Spinal cord (tissue), 10 donors: ENCODE results near the gene HOXA1. TPM values are rescaled to one million over a fixed set of nuclear protein-coding genes. Genes with fewer than 3 reads are reported as not detected.
"Not testable (repeated sequence)": the region's sequence is repeated elsewhere in the genome, so short reads cannot be mapped to it uniquely, and the experiment has no call there.

Source experiments
- DNase-seq, 6 donors: peaks; one replicate each; pipeline versions ENCODE4 v3.0.0 to v3.0.0-alpha.2; 2013 to 2015; ENCODE audit warnings: low spot score in 6 of 6, low read depth in 4 of 6
- H3K27ac ChIP-seq: one replicate; pipeline ENCODE4 v1.5.1; 2013; ENCODE audit warnings: low read depth, low read length, control low read depth
- H3K27me3 ChIP-seq: one replicate; pipeline ENCODE4 v1.6.1; 2013; ENCODE audit warnings: low read length; ENCODE audit not compliant: control insufficient read depth, insufficient read depth
- H3K36me3 ChIP-seq: one replicate; pipeline ENCODE4 v1.6.1; 2013; ENCODE audit warnings: low read length; ENCODE audit not compliant: control insufficient read depth, insufficient read depth
- H3K4me1 ChIP-seq: one replicate; pipeline ENCODE4 v1.6.1; 2013; ENCODE audit warnings: low read length; ENCODE audit not compliant: control insufficient read depth, insufficient read depth
- H3K4me3 ChIP-seq: one replicate; pipeline ENCODE4 v1.5.1; 2013; ENCODE audit warnings: low read depth, low read length, control low read depth
- H3K9me3 ChIP-seq: one replicate; pipeline ENCODE4 v1.6.1; 2013; ENCODE audit warnings: low read length; ENCODE audit not compliant: control insufficient read depth, insufficient read depth
- WGBS: methylation state at CpG from one replicate; pipeline ENCODE4 v1.1.5; 2013; ENCODE audit warnings: missing lambda C conversion rate; ENCODE audit not compliant: insufficient coverage; 5-methylcytosine and 5-hydroxymethylcytosine counted together
- polyA plus RNA-seq, 2 donors: library from polyadenylated mRNA; unstranded; fragments of 120-200 nt; gene quantifications; one replicate each; pipeline ENCODE4 v1.2.1, GENCODE V29; 2013; ENCODE audit not compliant: insufficient read length in 2 of 2
- small RNA-seq: library from RNA; depleted of rRNA; stranded (forward); fragments of <200 nt; gene quantifications from one replicate; pipeline ENCODE3, GENCODE V24; 2014; ENCODE audit warnings: low replicate concordance
- total RNA-seq, 2 donors: library from RNA; depleted of rRNA in 1 of 2; stranded (reverse); fragments of 120-200 nt in 1 of 2; fragments of >200 nt in 1 of 2; gene quantifications; one replicate each; pipeline versions ENCODE4 v1.2.3 to v1.2.4, GENCODE V29; 2013 to 2014
- donor health status: healthy.

The HOXA1 gene
- total and polyA plus RNA-seq, 4 donors = 1.2 to 3.9 (median 2.3) TPM

GRCh38 chr7:27062946-27063345, 32.9 kb downstream of the HOXA1 start:
- H3K27me3 ChIP-seq = no peaks in the 10 kb centered on the region
- no peaks in the 10 kb centered on the region for H3K36me3 ChIP-seq
- H3K4me3 ChIP-seq = no peak overlapping the region
- DNase-seq = no peak
- no peaks in the 10 kb centered on the region for H3K9me3 ChIP-seq
- 95% methylated on average over 4 of the region's 4 CpGs for WGBS
- H3K4me1 ChIP-seq = no peaks in the 10 kb centered on the region
- H3K27ac ChIP-seq = no peak overlapping the region

DNA sequence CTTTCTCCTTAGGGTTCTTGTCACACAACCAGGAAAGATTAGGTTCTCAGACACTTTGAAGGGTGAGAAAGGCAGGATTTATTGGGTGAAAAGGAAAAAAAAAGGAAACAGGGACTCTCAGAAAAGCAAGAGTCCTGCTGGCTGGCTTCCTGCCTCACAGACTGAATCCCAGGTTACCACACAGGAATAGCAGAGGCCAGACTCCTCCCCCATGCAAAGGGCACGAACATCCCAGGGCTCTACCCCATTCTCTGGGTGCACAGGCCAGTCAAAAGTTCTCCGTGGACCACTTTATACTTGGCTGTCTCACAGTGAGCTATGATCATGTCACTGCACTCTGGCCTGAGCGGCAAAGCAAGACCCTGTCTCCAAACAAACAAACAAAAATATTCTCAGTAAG, 42.6 kb downstream of the HOXA1 start:
- no peak for DNase-seq
- Histone ChIP-seq H3K4me3 (no peak overlapping the region), H3K27me3 (no peaks in the 10 kb centered on the region), H3K9me3 (no peaks in the 10 kb centered on the region), H3K27ac (no peak overlapping the region), H3K4me1 (peaks cover 4% of the 10 kb centered on the region), H3K36me3 (no peaks in the 10 kb centered on the region)
- 26% methylated on average over 3 of the region's 3 CpGs for WGBS

DNA sequence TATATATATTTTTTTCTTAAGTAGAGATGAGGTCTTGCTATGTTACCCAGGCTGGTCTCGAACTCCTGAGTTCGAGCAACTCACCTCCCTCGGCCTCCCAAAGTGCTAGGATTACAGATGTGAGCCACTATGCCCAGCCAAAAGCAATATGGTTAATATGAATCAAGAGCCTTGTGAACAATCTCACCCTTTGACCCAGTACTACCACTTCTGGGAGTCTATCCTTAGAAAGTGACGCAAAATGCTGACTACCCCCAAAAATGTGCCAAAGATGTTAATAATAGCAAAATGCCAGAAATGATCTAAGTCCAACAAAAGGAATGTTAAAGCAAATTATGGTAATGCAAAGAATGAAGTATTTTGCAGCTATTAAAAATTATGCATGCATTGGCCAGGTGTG, 44.3 kb downstream of the HOXA1 start:
- no peaks in the 10 kb centered on the region for H3K27me3 ChIP-seq
- H3K4me1 ChIP-seq = peaks cover 4% of the 10 kb centered on the region
- no CpG with 5 or more reads among the region's 4 CpGs for WGBS
- H3K36me3 ChIP-seq = no peaks in the 10 kb centered on the region
- H3K4me3 ChIP-seq = no peak overlapping the region
- H3K9me3 ChIP-seq = no peaks in the 10 kb centered on the region
- H3K27ac ChIP-seq = no peak overlapping the region
- DNase-seq = no peak

DNA sequence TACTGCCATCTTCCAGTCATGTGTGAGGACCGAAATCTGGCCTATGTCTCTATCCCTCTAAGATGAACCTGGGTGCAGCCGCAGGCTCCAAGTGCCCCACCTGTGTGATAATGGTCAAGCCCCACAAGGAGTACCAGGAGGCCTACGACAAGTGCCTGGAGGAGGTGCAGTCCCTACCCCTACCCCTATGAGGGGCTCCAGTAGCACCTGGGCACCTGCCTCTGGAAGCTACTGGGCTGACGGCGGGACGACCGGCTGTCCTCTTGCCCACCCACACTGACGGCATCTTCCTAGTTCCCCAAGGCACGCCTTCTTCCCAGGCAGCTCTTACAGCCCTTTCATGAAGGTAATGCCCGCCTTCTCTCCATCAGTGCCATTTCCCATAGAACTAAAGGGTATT, 47.4 kb downstream of the HOXA1 start:
- DNase-seq = no peak
- H3K9me3 ChIP-seq = no peaks in the 10 kb centered on the region
- WGBS = 81% methylated on average over 7 of the region's 10 CpGs
- H3K27ac ChIP-seq = no peak overlapping the region
- no peak overlapping the region for H3K4me3 ChIP-seq
- no peaks in the 10 kb centered on the region for H3K36me3 ChIP-seq
- peaks cover 4% of the 10 kb centered on the region for H3K4me1 ChIP-seq
- no peaks in the 10 kb centered on the region for H3K27me3 ChIP-seq

- no peaks in the 10 kb centered on the region for H3K27me3 ChIP-seq
- no peak overlapping the region for H3K27ac ChIP-seq
- no peaks in the 10 kb centered on the region for H3K9me3 ChIP-seq
- DNase-seq = no peak
- no peak overlapping the region for H3K4me3 ChIP-seq
- 98% methylated on average over 6 of the region's 7 CpGs for WGBS
- H3K4me1 ChIP-seq = no peaks in the 10 kb centered on the region
- no peaks in the 10 kb centered on the region for H3K36me3 ChIP-seq
These were observed 48.8 kb downstream of the HOXA1 start for GRCh38 chr7:27046854-27047549.

DNA sequence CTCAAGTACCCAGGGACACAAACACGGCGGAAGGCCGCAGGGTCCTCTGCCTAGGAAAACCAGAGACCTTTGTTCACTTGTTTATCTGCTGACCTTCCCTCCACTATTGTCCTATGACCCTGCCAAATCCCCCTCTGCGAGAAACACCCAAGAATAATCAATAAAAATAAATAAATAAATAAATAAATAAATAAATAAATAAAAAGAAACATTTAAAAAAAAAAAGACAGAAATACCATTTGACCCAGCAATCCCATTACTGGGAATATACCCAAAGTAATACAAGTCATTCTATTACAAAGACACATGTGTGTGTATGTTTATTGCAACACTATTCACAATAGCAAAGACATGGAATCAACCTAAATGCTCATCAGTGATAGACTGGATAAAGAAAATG, 49.8 kb downstream of the HOXA1 start:
- not testable (repeated sequence) for H3K36me3 ChIP-seq, H3K27me3 ChIP-seq, H3K27ac ChIP-seq, H3K4me3 ChIP-seq, DNase-seq, H3K9me3 ChIP-seq, H3K4me1 ChIP-seq
- WGBS = no CpG with 5 or more reads among the region's 4 CpGs

- not testable (repeated sequence) for H3K4me3 ChIP-seq, H3K36me3 ChIP-seq, H3K27ac ChIP-seq, H3K4me1 ChIP-seq, H3K27me3 ChIP-seq, DNase-seq, H3K9me3 ChIP-seq
- 92% methylated on average over 5 of the region's 28 CpGs for WGBS
These were observed 50.7 kb downstream of the HOXA1 start for GRCh38 chr7:27045066-27045465.

Small RNAs within 50 kb of the gene (small RNA-seq; reads per million reads assigned to genes)
- gene RF01977 = not detected

Other genes with a start within 250 kb of the HOXA1 start
- 10 to 100 TPM; 17.6 to 29.0 TPM for gene SKAP2, start 231.4 kb downstream of the HOXA1 start, total RNA-seq
- gene SKAP2, start 231.4 kb downstream of the HOXA1 start, polyA plus RNA-seq = 10 to 100 TPM; 47.4 to 70.4 TPM
- gene HOXA2, start 6.7 kb upstream of the HOXA1 start, total RNA-seq = 1 to 10 TPM; 4.4 to 8.1 TPM
- 10 to 100 TPM; 17.7 to 17.9 TPM for gene HOXA2, start 6.7 kb upstream of the HOXA1 start, polyA plus RNA-seq
- 1 to 10 TPM; 1.4 to 2.5 TPM for gene HOXA4, start 34.8 kb upstream of the HOXA1 start, total RNA-seq
- gene HOXA4, start 34.8 kb upstream of the HOXA1 start, polyA plus RNA-seq = 10 to 100 TPM; 48.9 to 56.1 TPM
- gene HOXA5, start 47.7 kb upstream of the HOXA1 start, total RNA-seq = 10 to 100 TPM; 20.6 to 32.1 TPM
- gene HOXA5, start 47.7 kb upstream of the HOXA1 start, polyA plus RNA-seq = 100 to 1,000 TPM; 159 to 171 TPM
- gene HOXA6, start 51.8 kb upstream of the HOXA1 start, total RNA-seq = 10 to 100 TPM; 12.5 to 20.5 TPM
- gene HOXA6, start 51.8 kb upstream of the HOXA1 start, polyA plus RNA-seq = 10 to 100 TPM; 47.4 to 58.3 TPM
- gene HOXA3, start 56.6 kb upstream of the HOXA1 start, total RNA-seq = 1 to 10 TPM; 6.2 to 8.8 TPM
- gene HOXA3, start 56.6 kb upstream of the HOXA1 start, polyA plus RNA-seq = 10 to 100 TPM; 29.2 to 36.9 TPM
- 10 to 100 TPM in 1 of 2 donors, 1 to 10 TPM in 1; 9.6 to 12.6 TPM for gene HOXA7, start 60.7 kb upstream of the HOXA1 start, total RNA-seq
- gene HOXA7, start 60.7 kb upstream of the HOXA1 start, polyA plus RNA-seq = 100 to 1,000 TPM in 1 of 2 donors, 10 to 100 TPM in 1; 91.6 to 111 TPM
- gene HOXA9, start 69.5 kb upstream of the HOXA1 start, total RNA-seq = 10 to 100 TPM in 1 of 2 donors, 1 to 10 TPM in 1; 1.5 to 20.4 TPM
- gene HOXA9, start 69.5 kb upstream of the HOXA1 start, polyA plus RNA-seq = 1 to 10 TPM; 3.7 to 8.6 TPM
- gene HOXA10, start 78.3 kb upstream of the HOXA1 start, total RNA-seq = 10 to 100 TPM in 1 of 2 donors, under 1 TPM in 1; 0.22 to 14.0 TPM
- 1 to 10 TPM in 1 of 2 donors, under 1 TPM in 1; 0.27 to 1.3 TPM for gene HOXA10, start 78.3 kb upstream of the HOXA1 start, polyA plus RNA-seq
- 1 to 10 TPM in 1 of 2 donors, not detected in 1; 2.2 TPM for gene HOXA11, start 89.2 kb upstream of the HOXA1 start, total RNA-seq
- under 1 TPM in 1 of 2 donors, not detected in 1; 0.27 TPM for gene HOXA11, start 89.2 kb upstream of the HOXA1 start, polyA plus RNA-seq
- gene HOXA13, start 104.1 kb upstream of the HOXA1 start, total RNA-seq = under 1 TPM in 1 of 2 donors, not detected in 1; 0.10 TPM
- not detected for gene HOXA13, start 104.1 kb upstream of the HOXA1 start, polyA plus RNA-seq
- under 1 TPM in 1 of 2 donors, not detected in 1; 0.11 TPM for gene EVX1, start 146.8 kb upstream of the HOXA1 start, total RNA-seq
- 1 to 10 TPM in 1 of 2 donors, under 1 TPM in 1; 0.59 to 1.3 TPM for gene EVX1, start 146.8 kb upstream of the HOXA1 start, polyA plus RNA-seq